Right cardiac atrium (tissue), 5 donors: Measurements from ENCODE around the gene WNT11. TPM values are rescaled to one million over a fixed set of nuclear protein-coding genes. Genes with fewer than 3 reads are reported as not detected.

Source experiments
- polyA plus RNA-seq: library from polyadenylated mRNA; stranded (reverse); fragments of 200-250 nt; gene quantifications from one replicate; pipeline ENCODE4 v1.2.3, GENCODE V29; 2013
- total RNA-seq, 4 donors: library from RNA; stranded (reverse); fragmentation: NEBNext Ultra II Directional; extraction: Animal tissue kit (Norgen Biotek cat#: 25700); gene quantifications; one replicate each; pipeline ENCODE4 v1.2.1, GENCODE V29; 2021
- donor health status: healthy with polysubstance abuse.
- donor health status: DM: no; HTN: yes; CAD: no.
- donor health status: DM: no; HTN: no; CAD: no.
- donor health status: DM: no; HTN: yes; CAD: no; lungs with severe emphysema.
- donor health status: DM: yes; HTN: yes; CAD: no.

The WNT11 gene
- total and polyA plus RNA-seq, 5 donors, result 2.1 to 7.1 (median 2.9) TPM

Other genes with a start within 250 kb of the WNT11 start
- gene THAP12, start 174.6 kb upstream of the WNT11 start, total RNA-seq, result 10 to 100 TPM; 18.0 to 23.6 (median 19.7) TPM
- 10.5 TPM for gene THAP12, start 174.6 kb upstream of the WNT11 start, polyA plus RNA-seq
- 1 to 10 TPM in 3 of 4 donors, under 1 TPM in 1; 0.92 to 3.5 (median 2.1) TPM for gene GVQW3, start 174.8 kb upstream of the WNT11 start, total RNA-seq
- gene GVQW3, start 174.8 kb upstream of the WNT11 start, polyA plus RNA-seq, result 0.77 TPM
- gene EMSY, start 238.5 kb upstream of the WNT11 start, total RNA-seq, result 10 to 100 TPM; 19.1 to 22.7 (median 20.6) TPM
- 7.8 TPM for gene EMSY, start 238.5 kb upstream of the WNT11 start, polyA plus RNA-seq